Body of pancreas (tissue), 4 donors: Measurements from ENCODE around the gene AANAT.

Experiments used
- POLR2A ChIP-seq, 3 donors: fragments of 450-650 bp; IDR thresholded peaks; one replicate each; pipeline ENCODE4 v1.6.1; 2016; ENCODE audit warnings: antibody characterized with exemption in 3 of 3, mild to moderate bottlenecking in 2 of 3
- TF ChIP-seq, protein P1 (sequence below), 7 experiments: fragments of 450-650 bp in 4 of 7; fragments of 200-600 bp in 3 of 7; sonication (generic) in 3 of 7; IDR thresholded peaks; one replicate each; pipeline ENCODE4 v1.5.1; 2016 to 2019; ENCODE audit warnings: antibody characterized with exemption in 7 of 7

DNA sequence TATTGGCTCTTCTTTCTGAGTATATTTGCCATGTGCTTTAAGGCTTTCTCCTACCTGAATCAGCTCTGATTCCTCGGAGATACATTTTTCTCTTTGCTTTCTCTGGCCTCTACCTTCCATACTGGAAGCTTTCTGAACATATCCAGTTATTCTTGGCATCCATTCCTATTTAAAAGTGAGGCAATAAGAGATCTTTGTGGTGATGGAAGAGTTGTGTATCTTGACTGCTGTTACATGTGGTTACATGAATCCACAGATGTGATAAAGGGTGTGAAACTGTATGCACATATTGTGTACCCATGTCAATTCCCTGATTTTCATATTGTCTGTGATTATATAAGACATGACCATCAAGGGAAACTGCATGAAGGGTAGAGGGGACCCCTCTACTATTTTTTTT is 38.9 kb upstream of the AANAT start:
- TF ChIP-seq, protein P1, sequence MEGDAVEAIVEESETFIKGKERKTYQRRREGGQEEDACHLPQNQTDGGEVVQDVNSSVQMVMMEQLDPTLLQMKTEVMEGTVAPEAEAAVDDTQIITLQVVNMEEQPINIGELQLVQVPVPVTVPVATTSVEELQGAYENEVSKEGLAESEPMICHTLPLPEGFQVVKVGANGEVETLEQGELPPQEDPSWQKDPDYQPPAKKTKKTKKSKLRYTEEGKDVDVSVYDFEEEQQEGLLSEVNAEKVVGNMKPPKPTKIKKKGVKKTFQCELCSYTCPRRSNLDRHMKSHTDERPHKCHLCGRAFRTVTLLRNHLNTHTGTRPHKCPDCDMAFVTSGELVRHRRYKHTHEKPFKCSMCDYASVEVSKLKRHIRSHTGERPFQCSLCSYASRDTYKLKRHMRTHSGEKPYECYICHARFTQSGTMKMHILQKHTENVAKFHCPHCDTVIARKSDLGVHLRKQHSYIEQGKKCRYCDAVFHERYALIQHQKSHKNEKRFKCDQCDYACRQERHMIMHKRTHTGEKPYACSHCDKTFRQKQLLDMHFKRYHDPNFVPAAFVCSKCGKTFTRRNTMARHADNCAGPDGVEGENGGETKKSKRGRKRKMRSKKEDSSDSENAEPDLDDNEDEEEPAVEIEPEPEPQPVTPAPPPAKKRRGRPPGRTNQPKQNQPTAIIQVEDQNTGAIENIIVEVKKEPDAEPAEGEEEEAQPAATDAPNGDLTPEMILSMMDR (IDR thresholded peaks at IDR 0.05), result no peak
- no peak for TF ChIP-seq POLR2A (IDR thresholded peaks at IDR 0.05)
